Left lobe of liver (tissue), 2 donors: ENCODE data around the gene PAX2. TPM values are rescaled to one million over a fixed set of nuclear protein-coding genes. Genes with fewer than 3 reads are reported as not detected.
A peak's percentile ranks its signal among the peaks of the same experiment; 100 is the strongest.

Experiments used
- ATAC-seq: fragments of 200-7000 bp; cut with Tn5 transposase; one replicate; pipeline ENCODE4 v1.9.1; 2020; ENCODE audit warnings: mild to moderate bottlenecking, moderate library complexity
- DNase-seq: peaks from one replicate; pipeline ENCODE4 v3.0.0-alpha.2; 2020; ENCODE audit warnings: low spot score
- total RNA-seq: library from RNA; stranded (reverse); gene quantifications from one replicate; pipeline ENCODE4 v1.2.1, GENCODE V29; 2021
- donor health status: DM: no; HTN: no; CAD: no; lungs with moderate emphysema.
- donor health status: DM: no; HTN: yes; CAD: no.

Gene PAX2
- total RNA-seq, 1 donor from 2014 or later, result 0.18 TPM

- DNase-seq, result no peak
Measured at GRCh38 chr10:100873146-100873826, 127.9 kb downstream of the PAX2 start.

GRCh38 chr10:100873827-100874326, 128.5 kb downstream of the PAX2 start:
- ATAC-seq (no peak), DNase-seq (no peak)

More at GRCh38 chr10:100873146-100873826, 127.9 kb downstream of the PAX2 start:
- no peak for ATAC-seq

GRCh38 chr10:100874702-100875483, 129.5 kb downstream of the PAX2 start:
- ATAC-seq, result no peak

GRCh38 chr10:100875484-100876166, 130.2 kb downstream of the PAX2 start:
- DNase-seq, result no peak
- peak; percentile 59 for ATAC-seq

More at GRCh38 chr10:100874702-100875483, 129.5 kb downstream of the PAX2 start:
- DNase-seq, result no peak

GRCh38 chr10:100876585-100877460, 131.4 kb downstream of the PAX2 start:
- DNase-seq, result no peak
- no peak for ATAC-seq

GRCh38 chr10:100877461-100877850, 132.1 kb downstream of the PAX2 start:
- no peak for ATAC-seq
- DNase-seq, result no peak

- DNase-seq, result peak; percentile 63
- ATAC-seq, result peak; percentile 94
Measured at GRCh38 chr10:100878291-100878910, 133.0 kb downstream of the PAX2 start.

Other genes with a start within 250 kb of the PAX2 start
- 6.7 TPM for gene SEC31B, start 225.7 kb upstream of the PAX2 start, total RNA-seq
- gene NDUFB8, start 215.7 kb upstream of the PAX2 start, total RNA-seq, result 104 TPM
- gene HIF1AN, start 209.6 kb upstream of the PAX2 start, total RNA-seq, result 13.0 TPM
- 7.7 TPM for gene SLF2, start 167.4 kb downstream of the PAX2 start, total RNA-seq
- 80.4 TPM for gene SEMA4G, start 223.9 kb downstream of the PAX2 start, total RNA-seq
- gene MRPL43, start 241.9 kb downstream of the PAX2 start, total RNA-seq, result 43.6 TPM
- gene TWNK, start 242.0 kb downstream of the PAX2 start, total RNA-seq, result 3.2 TPM